Measurements from ENCODE around the gene CCNI2. TPM values are rescaled to one million over a fixed set of nuclear protein-coding genes. Genes with fewer than 3 reads are reported as not detected.

Gene CCNI2, protein sequence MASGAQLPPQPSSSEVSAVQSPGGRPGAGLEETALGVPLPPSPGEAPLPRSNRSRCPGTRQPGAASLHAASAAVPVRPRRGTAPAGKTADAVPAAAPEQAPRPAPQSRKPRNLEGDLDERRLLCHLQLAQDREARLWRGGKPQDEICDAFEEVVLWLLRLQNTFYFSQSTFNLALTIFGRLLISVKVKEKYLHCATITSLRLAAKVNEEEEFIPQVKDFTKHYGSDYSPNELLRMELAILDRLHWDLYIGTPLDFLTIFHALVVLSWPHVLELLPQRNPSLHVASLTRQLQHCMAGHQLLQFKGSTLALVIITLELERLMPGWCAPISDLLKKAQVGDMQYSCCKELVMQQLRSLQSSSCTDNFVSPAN
- 1 to 10 TPM in 1 of 3 donors, under 1 TPM in 1, not detected in 1; 0.13 to 1.3 TPM for polyA plus RNA-seq

DNA sequence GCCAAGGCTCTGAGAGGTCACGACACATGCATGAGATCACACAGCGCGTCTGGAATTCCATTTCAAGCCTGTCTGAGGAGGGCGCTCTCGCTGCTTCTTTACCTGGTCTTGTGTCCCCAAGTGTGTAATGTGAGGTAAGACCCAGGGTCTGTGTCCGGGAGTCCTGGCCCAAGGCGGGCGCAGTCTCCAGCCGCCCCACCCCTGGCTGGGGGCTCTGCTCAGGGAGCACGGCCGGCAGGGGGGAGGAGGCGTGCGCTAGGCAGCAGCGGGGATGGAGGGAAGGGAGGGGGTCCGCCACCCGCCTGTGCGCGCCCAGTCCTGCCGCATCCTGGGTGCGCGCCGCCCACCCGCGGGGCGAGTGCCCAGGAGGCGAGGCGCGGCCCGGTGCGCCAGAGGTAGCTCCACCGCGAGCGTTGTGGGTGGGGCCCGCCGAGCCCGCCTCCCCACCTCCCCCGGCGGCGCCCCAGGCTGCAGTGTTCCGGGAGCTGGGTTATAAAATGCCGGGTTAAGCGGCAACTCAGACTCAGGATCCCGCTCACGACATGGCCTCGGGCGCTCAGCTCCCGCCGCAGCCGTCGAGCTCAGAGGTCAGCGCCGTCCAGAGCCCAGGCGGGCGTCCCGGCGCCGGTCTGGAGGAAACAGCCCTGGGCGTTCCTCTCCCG, at the start of gene CCNI2:
TSS of gene CCNI2 (plus strand) at position 473 of the 662 bp plus-strand sequence. CDS start at position 543, 70 bp downstream.
- Mint-ChIP-seq H3K9me3 (peaks cover 0 to 3% (median under 1%) of the 10 kb centered on the region in 6 donors), H3K27me3 (ENCODE audit: low read depth in 3 of 3) (peaks cover 4 to 12% (median 9%) of the 10 kb centered on the region in 3 donors), H3K36me3 (peaks cover 0 to 2% (median 0%) of the 10 kb centered on the region in 3 donors), H3K27ac (no peak within 1 kb of the TSS), H3K4me1 (peaks cover 0 to 2% of the 10 kb centered on the region in 2 donors), H3K4me3 (peak within 1 kb of the TSS; percentile 70 to 83 (median 75))
- DNase-seq = peak in 2 of 3 donors; percentile 28 to 42

DNA sequence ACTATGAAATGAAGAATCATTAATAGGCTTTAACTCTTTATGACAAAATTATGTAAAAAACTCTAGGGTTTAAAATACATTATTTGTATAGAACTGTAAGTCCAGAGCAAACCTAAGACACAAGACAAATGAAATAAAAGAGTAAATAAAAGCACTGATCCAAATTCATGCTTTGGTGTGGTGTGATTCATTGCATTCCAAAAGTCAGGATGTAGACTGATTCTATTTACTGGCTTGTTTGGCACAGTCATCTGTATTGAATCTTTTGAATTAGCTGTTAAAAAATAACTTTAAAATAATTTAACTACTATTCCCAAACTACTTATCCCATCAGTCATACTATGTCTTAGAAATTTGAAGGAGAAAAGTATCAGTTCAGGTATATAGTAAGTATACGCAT, 42.4 kb upstream of the CCNI2 start:
- no peaks in the 10 kb centered on the region for H3K27me3 Mint-ChIP-seq (ENCODE audit: low read depth in 3 of 3)
- H3K4me1 Mint-ChIP-seq = no peaks in the 10 kb centered on the region
- H3K9me3 Mint-ChIP-seq = no peaks in the 10 kb centered on the region
- no peak overlapping the region for H3K27ac Mint-ChIP-seq
- no peak for DNase-seq
- no peak overlapping the region for H3K4me3 Mint-ChIP-seq
- peaks cover 41 to 48% (median 48%) of the 10 kb centered on the region in 3 donors for H3K36me3 Mint-ChIP-seq

DNA sequence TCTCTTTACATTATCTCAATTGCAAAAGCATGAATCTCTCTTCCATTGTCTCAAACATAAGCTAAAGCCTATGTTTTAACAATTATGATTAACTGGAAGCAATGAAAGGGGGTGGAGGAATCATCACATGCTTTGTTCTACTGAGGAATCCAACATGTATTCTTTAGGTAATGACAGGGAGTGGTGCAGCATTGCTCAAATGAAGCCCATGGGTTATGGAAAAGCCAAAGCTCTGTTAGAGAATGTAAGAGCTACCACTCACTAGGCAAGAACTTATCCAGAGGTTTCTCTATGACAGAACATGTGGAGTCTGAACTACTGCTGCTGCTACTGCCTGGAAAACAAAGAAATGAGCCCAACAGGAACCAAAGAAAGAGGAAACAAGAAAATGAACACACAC, 38.6 kb upstream of the CCNI2 start:
- peaks cover 11 to 28% (median 25%) of the 10 kb centered on the region in 3 donors for H3K36me3 Mint-ChIP-seq

DNA sequence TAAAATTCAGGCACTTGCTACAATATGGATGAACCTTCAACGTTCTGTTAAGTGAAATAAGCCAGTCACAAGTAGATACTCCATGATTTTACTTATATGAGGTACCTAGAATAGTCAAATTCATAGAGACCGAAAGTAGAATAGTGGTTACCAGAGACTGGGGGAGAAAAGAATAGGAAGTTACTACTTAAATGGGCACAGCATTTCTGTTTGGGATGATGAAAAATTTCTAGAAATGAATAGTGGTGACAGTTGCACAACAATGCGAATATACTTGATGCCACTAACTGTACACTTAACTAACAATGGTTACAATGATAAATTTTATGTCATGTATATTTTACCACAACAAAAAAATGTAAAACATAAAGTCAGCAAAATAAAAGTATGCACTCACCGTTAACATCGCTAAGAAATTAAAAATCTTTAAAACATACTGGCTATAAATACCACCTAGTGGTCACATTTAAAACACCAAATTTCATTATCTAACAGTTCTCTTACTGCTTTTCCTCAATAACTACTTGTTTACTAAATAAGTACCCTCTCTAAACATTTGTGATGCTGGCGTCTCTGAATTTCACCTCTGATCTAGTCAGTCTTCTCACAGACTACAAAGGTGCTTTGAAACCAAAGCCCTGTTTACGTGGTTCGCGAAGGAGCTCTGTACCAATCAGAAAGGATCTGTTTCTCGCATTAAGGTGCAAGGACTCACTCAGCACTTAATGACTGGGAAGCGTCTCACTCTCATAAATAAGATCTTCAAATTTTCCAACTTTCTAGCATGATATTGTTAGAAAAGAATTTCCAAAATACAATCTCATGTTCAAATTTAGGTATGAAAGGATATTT, 32.5 kb upstream of the CCNI2 start:
- Mint-ChIP-seq H3K27me3 (ENCODE audit: low read depth in 3 of 3) (peaks cover 0 to 1% (median 0%) of the 10 kb centered on the region in 3 donors), H3K4me3 (no peak overlapping the region), H3K27ac (peak overlapping the region in 1 of 6 donors; percentile 80), H3K9me3 (no peaks in the 10 kb centered on the region), H3K36me3 (peaks cover 8 to 18% (median 17%) of the 10 kb centered on the region in 3 donors), H3K4me1 (no peaks in the 10 kb centered on the region)
- DNase-seq = peak in 1 of 3 donors; percentile 13

More for the DNA sequence above, 38.6 kb upstream of the CCNI2 start:
- no peak for DNase-seq
- Mint-ChIP-seq H3K9me3 (no peaks in the 10 kb centered on the region), H3K4me1 (no peaks in the 10 kb centered on the region), H3K4me3 (no peak overlapping the region), H3K27ac (no peak overlapping the region), H3K27me3 (ENCODE audit: low read depth in 3 of 3) (no peaks in the 10 kb centered on the region)

DNA sequence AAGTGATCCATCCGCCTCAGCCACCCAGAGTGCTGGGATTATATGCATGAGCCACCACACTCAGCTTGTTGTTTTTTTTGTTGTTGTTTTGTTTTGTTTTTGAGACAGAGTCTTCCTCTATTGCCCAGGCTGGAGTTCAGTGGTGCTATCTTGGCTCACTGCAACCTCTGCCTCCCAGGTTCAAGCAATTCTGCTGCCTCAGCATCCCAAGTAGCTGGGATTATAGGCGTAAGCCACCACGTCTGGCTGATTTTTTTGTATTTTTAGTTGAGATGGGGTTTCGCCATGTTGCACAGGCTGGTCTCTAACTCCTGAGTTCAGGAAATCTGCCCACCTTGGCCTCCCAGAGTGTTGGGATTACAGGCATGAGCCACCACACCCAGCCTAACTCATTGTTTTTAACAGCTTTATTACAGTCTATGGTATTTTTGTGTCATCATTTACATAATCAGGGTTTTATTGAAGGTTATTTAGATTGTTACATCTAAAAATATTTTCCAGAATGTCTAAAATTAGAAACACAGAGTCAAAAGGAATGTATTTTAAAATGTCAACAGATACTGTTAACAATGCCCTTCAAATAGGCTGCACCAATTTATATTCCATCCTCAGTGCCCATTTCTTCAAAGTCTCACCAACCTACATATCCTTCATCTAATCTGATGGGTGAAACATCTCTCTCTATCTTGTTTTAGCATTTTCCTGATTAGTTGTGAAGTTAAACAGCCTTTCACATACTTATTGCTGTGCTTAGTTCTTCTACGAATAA, 28.5 kb upstream of the CCNI2 start:
- no peak for DNase-seq
- Mint-ChIP-seq H3K36me3 (peaks cover 11 to 26% (median 15%) of the 10 kb centered on the region in 3 donors), H3K27ac (no peak overlapping the region), H3K9me3 (no peaks in the 10 kb centered on the region), H3K27me3 (ENCODE audit: low read depth in 3 of 3) (peaks cover 0 to 1% (median 0%) of the 10 kb centered on the region in 3 donors), H3K4me3 (no peak overlapping the region), H3K4me1 (no peaks in the 10 kb centered on the region)

DNA sequence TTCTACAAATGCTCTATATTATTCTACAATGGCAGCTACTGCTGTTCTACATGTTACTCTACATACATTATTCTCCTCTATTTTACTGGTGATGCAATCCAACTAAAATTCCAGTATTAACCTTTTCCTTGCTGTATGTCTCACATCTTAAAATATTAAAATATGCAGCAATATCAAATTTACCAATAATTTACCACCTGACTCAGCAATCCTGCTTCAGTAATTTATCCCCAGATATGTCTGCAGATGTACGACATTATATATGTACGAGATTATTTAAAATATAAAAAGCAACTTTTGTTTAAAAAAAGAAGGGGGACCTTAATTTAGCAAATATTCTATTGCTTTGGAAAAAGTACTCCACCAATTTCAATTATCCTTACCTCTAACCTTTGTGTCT, 21.5 kb upstream of the CCNI2 start:
- Mint-ChIP-seq H3K9me3 (no peaks in the 10 kb centered on the region), H3K4me1 (peaks cover 0 to 4% of the 10 kb centered on the region in 2 donors), H3K4me3 (no peak overlapping the region), H3K36me3 (peaks cover 7 to 40% (median 19%) of the 10 kb centered on the region in 3 donors), H3K27ac (no peak overlapping the region), H3K27me3 (ENCODE audit: low read depth in 3 of 3) (no peaks in the 10 kb centered on the region)
- DNase-seq = no peak

DNA sequence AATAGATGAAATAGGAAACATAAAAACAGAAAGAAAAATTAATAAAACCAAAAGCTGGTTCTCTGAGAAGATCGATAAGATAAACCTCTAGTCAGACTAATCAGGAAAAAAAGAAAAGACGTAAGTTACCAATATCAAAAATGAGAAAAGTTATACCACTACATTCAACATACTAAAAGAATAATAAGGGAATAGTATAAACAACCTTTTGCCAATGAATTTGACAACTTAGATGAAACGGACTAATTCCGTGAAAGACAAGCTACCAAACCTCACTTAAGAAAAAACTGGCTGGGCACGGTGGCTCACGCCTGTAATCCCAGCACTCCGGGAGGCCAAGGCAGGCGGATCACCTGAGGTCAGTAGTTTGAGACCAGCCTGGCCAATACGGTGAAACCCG, 17.3 kb upstream of the CCNI2 start:
- Mint-ChIP-seq H3K36me3 (peaks cover 4 to 39% (median 15%) of the 10 kb centered on the region in 3 donors), H3K27me3 (ENCODE audit: low read depth in 3 of 3) (no peaks in the 10 kb centered on the region), H3K4me1 (peaks cover 0 to 4% of the 10 kb centered on the region in 2 donors), H3K9me3 (no peaks in the 10 kb centered on the region), H3K4me3 (no peak overlapping the region), H3K27ac (no peak overlapping the region)
- DNase-seq = no peak

DNA sequence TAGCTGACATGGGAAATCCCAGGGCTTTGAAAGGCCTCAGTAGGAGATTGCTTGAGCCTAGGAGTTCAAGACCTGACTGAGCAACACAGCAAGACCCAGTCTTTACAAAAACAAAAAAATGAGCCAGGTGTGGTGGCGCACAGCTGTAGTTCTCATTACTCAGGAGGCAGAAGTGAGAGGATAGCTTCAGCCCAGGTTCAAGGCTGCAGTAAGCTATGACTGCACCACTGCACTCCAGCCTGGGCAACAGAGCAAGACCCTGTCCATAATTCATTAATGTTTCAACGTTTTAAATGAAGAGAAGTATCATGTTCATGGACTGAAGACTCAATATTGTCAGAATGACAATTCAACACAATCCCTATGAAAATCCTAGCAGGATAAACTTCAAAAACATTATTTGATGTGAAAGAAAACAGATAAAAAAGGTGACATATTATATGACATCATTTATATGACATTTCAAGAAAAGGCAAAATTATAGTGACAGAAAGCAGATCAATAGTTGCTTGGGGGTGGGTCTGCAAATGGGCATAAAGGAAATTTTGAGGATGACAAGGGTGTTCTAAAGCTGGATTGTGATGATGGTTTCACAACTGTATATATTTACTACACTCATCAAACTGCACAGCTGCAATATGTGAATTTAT, 13.6 kb upstream of the CCNI2 start:
- Mint-ChIP-seq H3K4me1 (peaks cover 18 to 29% of the 10 kb centered on the region in 2 donors), H3K27me3 (ENCODE audit: low read depth in 3 of 3) (peaks cover 3 to 4% (median 4%) of the 10 kb centered on the region in 3 donors), H3K36me3 (peaks cover 4 to 21% (median 15%) of the 10 kb centered on the region in 3 donors), H3K9me3 (no peaks in the 10 kb centered on the region), H3K4me3 (no peak overlapping the region), H3K27ac (no peak overlapping the region)
- DNase-seq = no peak

DNA sequence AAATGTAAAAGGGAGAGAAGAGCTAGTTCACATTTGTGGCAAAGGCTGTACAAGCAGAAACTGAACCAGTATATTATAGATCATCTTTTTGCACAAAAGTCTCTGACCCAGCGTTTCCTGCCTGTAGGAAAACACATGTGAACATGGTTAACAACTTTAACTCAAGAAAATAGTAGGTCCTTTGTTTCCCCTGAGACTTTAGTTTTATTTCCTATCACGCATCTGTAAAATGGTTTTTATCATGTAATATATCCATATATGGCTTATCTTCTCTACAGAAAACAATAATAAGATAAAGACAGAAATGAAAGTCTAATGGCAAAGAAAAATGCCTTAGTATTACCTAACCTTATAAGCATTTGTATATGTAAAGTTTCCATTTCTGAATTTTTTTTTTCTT, 12.5 kb upstream of the CCNI2 start:
- Mint-ChIP-seq H3K4me3 (no peak overlapping the region), H3K27ac (no peak overlapping the region)
- no peak for DNase-seq

DNA sequence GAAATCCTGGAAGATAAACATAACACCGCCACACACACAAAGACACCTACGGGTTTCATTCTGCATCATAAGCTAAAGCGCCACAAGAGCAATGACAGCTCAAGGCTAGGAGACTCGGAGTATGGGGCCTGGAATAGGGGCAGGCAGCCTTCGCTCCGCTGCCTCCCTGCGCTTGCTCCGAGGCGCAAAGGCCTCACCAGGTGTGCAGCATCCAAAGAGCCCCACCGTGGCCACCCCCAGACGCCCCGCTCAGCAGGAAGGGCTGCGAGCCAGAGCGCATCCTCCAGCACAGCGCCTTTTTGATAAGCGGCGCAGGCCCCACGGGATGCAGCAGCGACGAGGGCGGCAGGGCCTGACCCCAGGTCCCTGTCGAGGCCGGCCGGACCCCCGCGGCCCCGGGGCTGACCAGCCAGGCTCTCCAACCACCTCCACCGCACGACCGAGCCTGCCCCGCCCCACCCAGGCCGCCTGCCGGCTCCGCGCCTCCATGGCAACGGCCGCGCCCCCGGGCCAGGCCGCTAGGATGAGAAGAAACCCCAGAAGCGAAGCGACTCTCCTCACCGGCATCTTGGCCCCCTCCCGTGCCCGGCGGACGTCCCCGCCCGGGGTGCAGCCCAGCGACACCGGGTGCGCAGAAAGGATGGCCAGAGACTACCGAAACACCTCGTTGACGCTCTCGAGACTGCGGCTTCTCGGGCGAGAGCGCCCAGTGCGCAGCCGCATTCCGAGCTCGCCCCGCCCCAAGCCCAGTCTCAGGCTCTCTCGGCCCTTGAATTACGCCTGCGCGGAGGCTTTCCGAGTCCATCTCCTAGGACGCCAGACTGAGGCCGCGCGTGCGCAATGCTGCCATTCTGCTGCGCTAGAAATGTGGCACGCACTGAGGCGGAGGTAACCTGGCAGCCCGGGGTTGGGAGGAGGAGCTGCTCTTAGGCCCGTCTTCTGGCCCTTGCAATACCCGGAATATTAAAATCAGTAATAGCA, 10.1 kb upstream of the CCNI2 start, which contains the start of gene KIF3A:
TSS of gene KIF3A (minus strand) at position 694 of the 981 bp plus-strand sequence. CDS start at position 567, 127 bp downstream.
- peaks cover 5 to 20% (median 6%) of the 10 kb centered on the region in 3 donors for H3K27me3 Mint-ChIP-seq (ENCODE audit: low read depth in 3 of 3)
- H3K27ac Mint-ChIP-seq = peak within 1 kb of the TSS; percentile 77 to 91 (median 88)

More for the DNA sequence above, 12.5 kb upstream of the CCNI2 start:
- H3K27me3 Mint-ChIP-seq (ENCODE audit: low read depth in 3 of 3) = peaks cover 3 to 9% (median 6%) of the 10 kb centered on the region in 3 donors
- peaks cover 1 to 15% (median 7%) of the 10 kb centered on the region in 3 donors for H3K36me3 Mint-ChIP-seq
- H3K4me1 Mint-ChIP-seq = peaks cover 18 to 25% of the 10 kb centered on the region in 2 donors
- no peaks in the 10 kb centered on the region for H3K9me3 Mint-ChIP-seq

DNA sequence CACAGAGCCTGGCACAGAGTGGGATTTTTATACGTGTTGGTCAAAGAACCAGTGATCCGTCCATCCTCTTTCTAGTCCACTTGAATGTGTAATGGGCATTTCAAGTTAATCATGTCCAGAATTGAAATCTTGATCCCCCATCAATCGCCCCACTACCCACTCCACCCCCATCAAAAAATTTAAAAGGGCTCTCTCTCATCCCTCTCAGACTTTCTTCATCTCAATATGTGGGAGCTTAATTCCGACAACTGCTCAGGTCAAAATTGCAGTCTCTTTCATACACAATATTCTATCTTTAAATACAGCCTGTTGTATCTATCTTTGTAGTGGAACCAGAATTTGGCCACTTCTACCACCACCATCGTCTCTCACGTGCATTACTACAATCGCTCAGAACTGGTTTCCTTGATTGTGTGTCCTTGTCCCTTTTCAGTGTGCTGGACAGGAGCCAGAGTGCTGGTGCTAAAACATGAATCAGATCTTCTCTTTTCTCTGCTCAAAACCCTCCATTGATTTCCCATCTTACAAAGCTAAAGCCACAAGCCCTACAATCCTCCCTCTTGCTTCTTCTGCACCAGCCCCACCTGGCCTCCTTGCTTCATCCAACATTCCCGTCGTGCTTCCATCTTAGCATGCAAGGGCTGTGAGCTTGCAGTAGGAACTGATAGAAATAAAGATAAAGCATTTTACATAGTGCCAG, 9.1 kb upstream of the CCNI2 start:
- Mint-ChIP-seq H3K27ac (peak overlapping the region; percentile 75 to 91 (median 88)), H3K4me3 (peak overlapping the region; percentile 86 to 94 (median 91)), H3K4me1 (peaks cover 18 to 24% of the 10 kb centered on the region in 2 donors), H3K9me3 (peaks cover 0 to 2% (median under 1%) of the 10 kb centered on the region in 6 donors), H3K36me3 (peaks cover 0 to 4% (median 3%) of the 10 kb centered on the region in 3 donors), H3K27me3 (ENCODE audit: low read depth in 3 of 3) (peaks cover 5 to 24% (median 6%) of the 10 kb centered on the region in 3 donors)
- DNase-seq = no peak

More for the DNA sequence above, 10.1 kb upstream of the CCNI2 start, which contains the start of gene KIF3A:
- Mint-ChIP-seq H3K36me3 (peaks cover 0 to 8% (median 6%) of the 10 kb centered on the region in 3 donors), H3K4me3 (peak within 1 kb of the TSS; percentile 86 to 94 (median 91)), H3K9me3 (peaks cover 0 to 1% (median under 1%) of the 10 kb centered on the region in 6 donors), H3K4me1 (peaks cover 18 to 24% of the 10 kb centered on the region in 2 donors)
- DNase-seq = peak; percentile 97 to 98 (median 98)

Measured in immature natural killer cell (primary cell).